Keratinocyte (primary cell): Measurements from ENCODE around the gene CCR9.

Source experiments
- CTCF ChIP-seq, 3 experiments: IDR thresholded peaks in 1 of 3; conservative IDR thresholded peaks in 1 of 3; optimal IDR thresholded peaks in 1 of 3; 2 replicates in 2 of 3; 3 replicates in 1 of 3; pipeline versions ENCODE3 to v1.5.1; 2011; ENCODE audit warnings: low read length in 3 of 3, mild to moderate bottlenecking in 3 of 3, moderate library complexity in 2 of 3, control low read depth in 1 of 3, inconsistent platforms in 1 of 3; ENCODE audit not compliant: insufficient read depth in 2 of 3; ENCODE audit errors: extremely low read depth in 1 of 3
- EZH2 ChIP-seq: IDR thresholded peaks from one replicate; pipeline ENCODE4 v1.6.1; 2012; ENCODE audit warnings: inconsistent platforms, mild to moderate bottlenecking, low read length, moderate library complexity

DNA sequence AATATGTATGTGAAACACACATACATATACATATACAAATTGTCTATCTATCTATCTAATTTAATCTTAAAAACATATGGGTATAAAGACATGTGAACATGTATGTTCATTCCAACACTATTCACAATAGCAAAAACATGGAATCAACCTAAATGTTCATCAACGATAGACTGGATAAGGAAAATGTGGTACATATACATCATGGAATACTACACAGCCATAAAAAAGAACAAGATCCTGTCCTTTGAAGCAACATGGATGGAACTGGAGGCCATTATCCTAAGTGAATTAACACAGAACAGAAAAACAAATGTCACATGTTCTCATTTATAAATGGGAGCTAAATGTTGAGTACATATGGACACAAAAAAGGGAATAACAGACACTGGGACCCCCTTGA, 5.8 kb downstream of the CCR9 start:
- TF ChIP-seq CTCF (optimal IDR thresholded peaks at IDR 0.05 in 1 of 3, IDR thresholded peaks at IDR 0.05 in 1 of 3, conservative IDR thresholded peaks at IDR 0.05 in 1 of 3; ENCODE audit: extremely low read depth in 1 of 3, insufficient read depth in 2 of 3, low read length in 3 of 3) (no peak), EZH2 (no peak)
